NT2/D1 (cell line): ENCODE data around the gene CD2AP.

Experiments
- SUZ12 ChIP-seq: IDR thresholded peaks from 2 replicates; pipeline ENCODE4 v1.6.1; 2011; ENCODE audit not compliant: insufficient read length, insufficient read depth; ENCODE audit errors: extremely low read depth
- YY1 ChIP-seq: IDR thresholded peaks from 2 replicates; pipeline ENCODE4 v1.6.1; 2011; ENCODE audit not compliant: insufficient read length, insufficient read depth
- ZNF274 ChIP-seq: IDR thresholded peaks from 2 replicates; pipeline ENCODE4 v1.6.1; 2011; ENCODE audit warnings: mild to moderate bottlenecking, low read depth, low read length

GRCh38 chr6:47490676-47491075 is 13.1 kb downstream of the CD2AP start:
- TF ChIP-seq YY1 (no peak), SUZ12 (no peak), ZNF274 (no peak)
